A549 (cell line): ENCODE results near the gene GREB1. TPM values are rescaled to one million over a fixed set of nuclear protein-coding genes. Genes with fewer than 3 reads are reported as not detected.

Experiments
- ATAC-seq, 2 experiments: fragments of 200-7000 bp in 1 of 2; fragments of >200 bp in 1 of 2; cut with Nextera tagmentation in 1 of 2; cut with Tn5 transposase in 1 of 2; 3 replicates each; pipeline versions ENCODE4 v1.8.0 to v1.9.1; 2018 to 2020; ENCODE audit warnings: mild to moderate bottlenecking in 1 of 2, moderate library complexity in 1 of 2
- CTCF ChIA-PET: fragments of 300-600 bp; sonication (Branson Sonifier 250); formaldehyde crosslinking; extraction: SDS; loops from one replicate; lab custom pipeline; 2021; ENCODE audit warnings: antibody characterized with exemption, inconsistent platforms; lab: Yijun Ruan, JAX
- POLR2A ChIA-PET: fragments of 350-600 bp; formaldehyde crosslinking; extraction: SDS; loops from one replicate; lab custom pipeline; 2021; ENCODE audit warnings: antibody characterized with exemption, inconsistent platforms; lab: Yijun Ruan, JAX
- DNase-seq, 2 experiments: peaks; one replicate each; pipeline versions ENCODE4 v3.0.0 to v3.0.0-alpha.2; 2011 to 2016; ENCODE audit warnings: low read depth in 1 of 2, low spot score in 1 of 2
- FAIRE-seq: peaks from 2 replicates; lab custom pipeline; 2011; peaks lifted over from hg19 to GRCh38; lab: Jason Lieb, UNC
- H3K27ac ChIP-seq, 2 experiments: fragments of >200 bp; sonication (Bioruptor Twin); formaldehyde crosslinking; 3 replicates each; pipeline ENCODE4 v1.5.1; 2016 to 2017
- H3K4me1 ChIP-seq: fragments of >200 bp; sonication (Bioruptor Twin); formaldehyde crosslinking; 3 replicates; pipeline ENCODE4 v1.6.1; 2016
- H3K4me2 ChIP-seq: fragments of >200 bp; sonication (Bioruptor Twin); formaldehyde crosslinking; 3 replicates; pipeline ENCODE4 v1.6.1; 2016
- H3K4me3 ChIP-seq: fragments of >200 bp; sonication (Bioruptor Twin); formaldehyde crosslinking; 3 replicates; pipeline ENCODE4 v1.5.1; 2016
- H3K9me3 ChIP-seq: fragments of >200 bp; sonication (Bioruptor Twin); formaldehyde crosslinking; 3 replicates; pipeline ENCODE4 v1.6.1; 2016
- BHLHE40 ChIP-seq: IDR thresholded peaks from 2 replicates; pipeline ENCODE4 v1.6.1; 2012; ENCODE audit warnings: low read depth, low read length, inconsistent platforms
- CBX8 ChIP-seq: fragments of 200-600 bp; sonication (generic); IDR thresholded peaks from 2 replicates; pipeline ENCODE4 v1.6.1; 2016
- CHD4 ChIP-seq: fragments of 200-600 bp; sonication (generic); IDR thresholded peaks from 2 replicates; pipeline ENCODE4 v1.6.1; 2016; ENCODE audit warnings: antibody characterized with exemption, mild to moderate bottlenecking, borderline replicate concordance
- CTCF ChIP-seq: fragments of >200 bp; sonication (Bioruptor Twin); formaldehyde crosslinking; IDR thresholded peaks from 3 replicates; pipeline ENCODE4 v1.5.1; 2016
- EP300 ChIP-seq, 2 experiments: fragments of >200 bp; sonication (Bioruptor Twin); formaldehyde crosslinking; IDR thresholded peaks; 2 replicates in 1 of 2; 3 replicates in 1 of 2; pipeline ENCODE4 v1.6.1; 2016 to 2017
- FOSB ChIP-seq: fragments of 250-450 bp; sonication (Bioruptor Pico); IDR thresholded peaks from 2 replicates; pipeline ENCODE4 v1.5.0; 2020; ENCODE audit warnings: mild to moderate bottlenecking, moderate library complexity
- FOSL2 ChIP-seq, 2 experiments: fragments of 450-650 bp in 1 of 2; fragments of >200 bp in 1 of 2; sonication (Bioruptor Twin) in 1 of 2; formaldehyde crosslinking; IDR thresholded peaks; 2 replicates each; pipeline versions ENCODE4 v1.5.0 to v1.6.1; 2016 to 2020; ENCODE audit warnings: mild to moderate bottlenecking in 1 of 2, moderate library complexity in 1 of 2
- HOXA7 ChIP-seq: fragments of 250-450 bp; sonication (Bioruptor Pico); IDR thresholded peaks from 2 replicates; pipeline ENCODE4 v1.5.0; 2020; ENCODE audit warnings: mild to moderate bottlenecking, moderate library complexity
- HOXB5 ChIP-seq: fragments of 250-450 bp; sonication (Bioruptor Pico); IDR thresholded peaks from 2 replicates; pipeline ENCODE4 v1.5.0; 2020; ENCODE audit warnings: mild to moderate bottlenecking, moderate library complexity
- JUN ChIP-seq, 2 experiments: fragments of >200 bp; sonication (Bioruptor Twin); formaldehyde crosslinking; IDR thresholded peaks; 2 replicates in 1 of 2; 3 replicates in 1 of 2; pipeline ENCODE4 v1.6.1; 2016 to 2017
- JUNB ChIP-seq: fragments of >200 bp; sonication (Bioruptor Twin); formaldehyde crosslinking; IDR thresholded peaks from 2 replicates; pipeline ENCODE4 v1.6.1; 2016
- MAFK ChIP-seq: fragments of 450-650 bp; IDR thresholded peaks from 2 replicates; pipeline ENCODE4 v1.6.1; 2014; ENCODE audit not compliant: partially characterized antibody
- NFE2L2 ChIP-seq: fragments of 150-350 bp; conservative IDR thresholded peaks from 2 replicates; pipeline ENCODE4 v1.6.1; 2014; ENCODE audit warnings: low read length
- PBX3 ChIP-seq: IDR thresholded peaks from 2 replicates; pipeline ENCODE4 v1.6.1; 2012
- PHF8 ChIP-seq: fragments of 200-600 bp; sonication (generic); IDR thresholded peaks from 2 replicates; pipeline ENCODE4 v1.6.1; 2016; ENCODE audit warnings: low read depth, mild to moderate bottlenecking, antibody characterized with exemption, moderate library complexity, borderline replicate concordance
- POLR2A ChIP-seq: IDR thresholded peaks from 2 replicates; pipeline ENCODE4 v1.6.1; 2012; ENCODE audit warnings: mild to moderate bottlenecking, low read length
- POLR2AphosphoS2 ChIP-seq: conservative IDR thresholded peaks from 2 replicates; pipeline ENCODE4 v1.6.1; 2012; ENCODE audit warnings: low read length, improper control_type of control experiment, inconsistent platforms
- RARB ChIP-seq: fragments of 250-450 bp; sonication (Bioruptor Pico); IDR thresholded peaks from 2 replicates; pipeline ENCODE4 v1.8.0; 2021; ENCODE audit warnings: mild to moderate bottlenecking, moderate library complexity
- RCOR1 ChIP-seq: fragments of 150-350 bp; IDR thresholded peaks from 2 replicates; pipeline ENCODE4 v1.6.1; 2014; ENCODE audit warnings: antibody characterized with exemption, low read length, low read depth
- RFX5 ChIP-seq: fragments of 450-650 bp; IDR thresholded peaks from 2 replicates; pipeline ENCODE4 v1.7.1; 2014; ENCODE audit warnings: antibody characterized with exemption, mild to moderate bottlenecking, moderate library complexity
- USF2 ChIP-seq: fragments of 450-650 bp; IDR thresholded peaks from 2 replicates; pipeline ENCODE4 v1.6.1; 2014; ENCODE audit warnings: antibody characterized with exemption
- ZC3H11A ChIP-seq: fragments of 450-650 bp; IDR thresholded peaks from 2 replicates; pipeline ENCODE4 v1.6.1; 2014; ENCODE audit warnings: antibody characterized with exemption, mild to moderate bottlenecking
- WGBS: methylation state at CpG from one replicate; pipeline ENCODE4 v1.1.6; 2017; ENCODE audit errors: missing lambda C conversion rate; 5-methylcytosine and 5-hydroxymethylcytosine counted together
- polyA plus RNA-seq, 4 experiments: library from polyadenylated mRNA; depleted of rRNA in 3 of 4; stranded (reverse); fragments of >200 nt; fragmentation: RNase III in 1 of 4; extraction: RNeasy Plus Mini Kit Qiagen cat#74134 plus additional on column Dnase treatment in 1 of 4; gene quantifications; 2 replicates in 3 of 4; 3 replicates in 1 of 4; pipeline ENCODE4 v1.2.3, GENCODE V29; 2011 to 2017

GREB1 gene
- polyA plus RNA-seq, 2 of the 4 experiments (the other 2 are of a cell fraction) = 1.1 to 1.3 TPM

GRCh38 chr2:11634584-11634983 is 100.7 kb downstream of the GREB1 start:
- no peak overlapping the region for H3K4me2 ChIP-seq
- no peaks in the 10 kb centered on the region for H3K4me1 ChIP-seq
- ChIA-PET POLR2A (no interaction called here), CTCF (interaction anchor here (0.8 to 1.9 kb wide), 3 partner anchors 12 to 53 kb away, joined by 3 to 6 read pairs (median 4); no protein-coding TSS in a partner anchor)
- TF ChIP-seq FOSL2 (IDR thresholded peaks at IDR 0.05) (no peak), FOSL2 (CRISPR knock-in tag; IDR thresholded peaks at IDR 0.05) (no peak), BHLHE40 (no peak), HOXB5 (no peak), PBX3 (no peak), RCOR1 (no peak)
- DNase-seq (no peak), FAIRE-seq (no peak), ATAC-seq (no peak)
- WGBS = 66% methylated on average over 15 of the region's 15 CpGs
- no peaks in the 10 kb centered on the region for H3K9me3 ChIP-seq
- no peak overlapping the region for H3K4me3 ChIP-seq
- no peak overlapping the region for H3K27ac ChIP-seq

GRCh38 chr2:11635141-11635540 is 101.3 kb downstream of the GREB1 start:
- TF ChIP-seq NFE2L2 = no peak
- no peak for TF ChIP-seq ZC3H11A
- no peak for TF ChIP-seq FOSB (CRISPR knock-in tag)
- H3K27ac ChIP-seq = no peak overlapping the region
- ATAC-seq (no peak), FAIRE-seq (no peak), DNase-seq (no peak)
- no peak overlapping the region for H3K4me3 ChIP-seq
- H3K4me1 ChIP-seq = no peaks in the 10 kb centered on the region
- WGBS = 72% methylated on average over 15 of the region's 15 CpGs
- H3K4me2 ChIP-seq = no peak overlapping the region
- CTCF ChIA-PET = interaction anchor here (0.8 to 1.9 kb wide), 4 partner anchors 12 to 53 kb away, joined by 3 to 6 read pairs (median 4); no protein-coding TSS in a partner anchor
- POLR2A ChIA-PET = no interaction called here
- H3K9me3 ChIP-seq = no peaks in the 10 kb centered on the region

GRCh38 chr2:11636593-11637295 is 102.9 kb downstream of the GREB1 start:
- Histone ChIP-seq H3K4me3 (no peak overlapping the region), H3K4me1 (no peaks in the 10 kb centered on the region), H3K27ac (no peak overlapping the region), H3K4me2 (no peak overlapping the region), H3K9me3 (no peaks in the 10 kb centered on the region)
- POLR2A ChIA-PET = no interaction called here
- ATAC-seq = peak; percentile 22 to 32; a peak in 3 of 6 replicates
- FAIRE-seq = no peak
- CTCF ChIA-PET = interaction anchor here (1.5 kb wide), 1 partner anchor 53 kb away, joined by 3 read pairs; no protein-coding TSS in a partner anchor
- no peak for DNase-seq
- TF ChIP-seq RFX5 (no peak), JUNB (no peak), BHLHE40 (no peak), FOSB (CRISPR knock-in tag) (no peak), EP300 (IDR thresholded peaks at IDR 0.05) (no peak), CTCF (no peak), CBX8 (no peak), MAFK (no peak), USF2 (no peak), POLR2A (no peak), RCOR1 (no peak), CHD4 (no peak), JUN (IDR thresholded peaks at IDR 0.05) (no peak), RARB (CRISPR knock-in tag) (no peak), POLR2AphosphoS2 (no peak), HOXA7 (CRISPR knock-in tag) (no peak), PHF8 (no peak)
- 43% methylated on average over 11 of the region's 11 CpGs for WGBS
